Measurements from ENCODE around the gene NT5DC3. TPM values are rescaled to one million over a fixed set of nuclear protein-coding genes. Genes with fewer than 3 reads are reported as not detected.

Gene NT5DC3
- total RNA-seq, 3 donors from 2014 or later (not counting 1 experiment from before 2014, with no cell fraction given), result 1.1 to 2.1 (median 1.4) TPM

GRCh38 chr12:103736572-103736971 is 104.5 kb downstream of the NT5DC3 start:
- WGBS (ENCODE audit: insufficient coverage), result 100% methylated on average over 1 of the region's 1 CpG
- Histone ChIP-seq H3K4me3 (ENCODE audit: low read length) (no peak overlapping the region), H3K36me3 (ENCODE audit: control insufficient read depth, insufficient read depth, low read length) (no peaks in the 10 kb centered on the region), H3K9me3 (ENCODE audit: control insufficient read depth, insufficient read depth, low read length) (no peaks in the 10 kb centered on the region), H3K27ac (ENCODE audit: low read length) (no peak overlapping the region), H3K27me3 (ENCODE audit: control insufficient read depth, insufficient read depth, low read length) (no peaks in the 10 kb centered on the region), H3K4me1 (ENCODE audit: control insufficient read depth, insufficient read depth, low read length) (no peaks in the 10 kb centered on the region)
- TF ChIP-seq CTCF (IDR thresholded peaks at IDR 0.05), result no peak
- H3K9me3 Mint-ChIP-seq, result no peaks in the 10 kb centered on the region
- ATAC-seq (no peak), DNase-seq (no peak)
- H3K36me3 Mint-ChIP-seq, result no peaks in the 10 kb centered on the region
- intact Hi-C loops (cut with micrococcal nuclease), result no loop called here
- H3K4me3 Mint-ChIP-seq, result no peak overlapping the region
- H3K27ac Mint-ChIP-seq, result no peak overlapping the region
- no peaks in the 10 kb centered on the region for H3K4me1 Mint-ChIP-seq
- peaks cover 4 to 5% of the 10 kb centered on the region in 2 donors for H3K27me3 Mint-ChIP-seq (ENCODE audit: low read depth in 2 of 2)

GRCh38 chr12:103735291-103735690 is 105.7 kb downstream of the NT5DC3 start:
- Histone ChIP-seq H3K4me1 (ENCODE audit: control insufficient read depth, insufficient read depth, low read length) (no peaks in the 10 kb centered on the region), H3K36me3 (ENCODE audit: control insufficient read depth, insufficient read depth, low read length) (no peaks in the 10 kb centered on the region), H3K27me3 (ENCODE audit: control insufficient read depth, insufficient read depth, low read length) (no peaks in the 10 kb centered on the region), H3K27ac (ENCODE audit: low read length) (no peak overlapping the region), H3K4me3 (ENCODE audit: low read length) (no peak overlapping the region), H3K9me3 (ENCODE audit: control insufficient read depth, insufficient read depth, low read length) (no peaks in the 10 kb centered on the region)
- TF ChIP-seq CTCF (IDR thresholded peaks at IDR 0.05), result no peak
- H3K4me1 Mint-ChIP-seq, result no peaks in the 10 kb centered on the region
- H3K27ac Mint-ChIP-seq, result no peak overlapping the region
- ATAC-seq (no peak), DNase-seq (no peak)
- H3K4me3 Mint-ChIP-seq, result no peak overlapping the region
- H3K36me3 Mint-ChIP-seq, result no peaks in the 10 kb centered on the region
- intact Hi-C loops (cut with micrococcal nuclease), result no loop called here
- peaks cover 5 to 8% of the 10 kb centered on the region in 2 donors for H3K27me3 Mint-ChIP-seq (ENCODE audit: low read depth in 2 of 2)
- 89% methylated on average over 8 of the region's 8 CpGs for WGBS (ENCODE audit: insufficient coverage)
- H3K9me3 Mint-ChIP-seq, result no peaks in the 10 kb centered on the region

GRCh38 chr12:103734863-103735262 is 106.2 kb downstream of the NT5DC3 start:
- Mint-ChIP-seq H3K9me3 (no peaks in the 10 kb centered on the region), H3K36me3 (no peaks in the 10 kb centered on the region), H3K27ac (no peak overlapping the region), H3K4me3 (no peak overlapping the region), H3K4me1 (no peaks in the 10 kb centered on the region), H3K27me3 (ENCODE audit: low read depth in 2 of 2) (peaks cover 4 to 8% of the 10 kb centered on the region in 2 donors)
- intact Hi-C loops (cut with micrococcal nuclease), result no loop called here
- Histone ChIP-seq H3K27me3 (ENCODE audit: control insufficient read depth, insufficient read depth, low read length) (no peaks in the 10 kb centered on the region), H3K4me3 (ENCODE audit: low read length) (no peak overlapping the region), H3K4me1 (ENCODE audit: control insufficient read depth, insufficient read depth, low read length) (no peaks in the 10 kb centered on the region), H3K36me3 (ENCODE audit: control insufficient read depth, insufficient read depth, low read length) (no peaks in the 10 kb centered on the region), H3K9me3 (ENCODE audit: control insufficient read depth, insufficient read depth, low read length) (no peaks in the 10 kb centered on the region), H3K27ac (ENCODE audit: low read length) (no peak overlapping the region)
- ATAC-seq (no peak), DNase-seq (no peak)
- no peak for TF ChIP-seq CTCF (IDR thresholded peaks at IDR 0.05)
- WGBS (ENCODE audit: insufficient coverage), result 81% methylated on average over 1 of the region's 2 CpGs

DNA sequence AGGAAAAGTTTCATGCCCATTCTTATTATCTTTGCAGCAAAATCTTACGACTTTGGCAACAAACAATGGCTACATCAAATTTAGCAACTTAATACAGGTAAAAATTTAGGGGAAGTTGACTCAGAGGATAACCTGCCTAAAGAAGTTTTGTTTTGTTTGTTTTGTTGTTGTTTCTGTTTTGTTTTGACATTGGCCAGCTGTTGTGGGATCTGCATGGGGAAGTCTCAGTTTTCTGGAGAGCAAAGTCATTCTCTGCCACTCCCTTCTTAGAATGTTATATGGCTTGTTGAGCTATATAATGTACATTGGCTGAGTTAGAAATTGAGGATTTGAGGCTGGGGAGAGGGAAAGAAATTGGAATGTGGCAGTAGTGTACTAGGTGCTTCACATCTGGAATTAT is 109.5 kb downstream of the NT5DC3 start:
- no CpG with 5 or more reads among the region's 1 CpG for WGBS (ENCODE audit: insufficient coverage)
- Histone ChIP-seq H3K27me3 (ENCODE audit: control insufficient read depth, insufficient read depth, low read length) (no peaks in the 10 kb centered on the region), H3K36me3 (ENCODE audit: control insufficient read depth, insufficient read depth, low read length) (no peaks in the 10 kb centered on the region), H3K4me3 (ENCODE audit: low read length) (no peak overlapping the region), H3K9me3 (ENCODE audit: control insufficient read depth, insufficient read depth, low read length) (no peaks in the 10 kb centered on the region), H3K27ac (ENCODE audit: low read length) (no peak overlapping the region), H3K4me1 (ENCODE audit: control insufficient read depth, insufficient read depth, low read length) (no peaks in the 10 kb centered on the region)
- H3K27me3 Mint-ChIP-seq (ENCODE audit: low read depth in 2 of 2), result peaks cover 4 to 8% of the 10 kb centered on the region in 2 donors
- no peaks in the 10 kb centered on the region for H3K9me3 Mint-ChIP-seq
- ATAC-seq, result no peak
- no peak overlapping the region for H3K4me3 Mint-ChIP-seq
- H3K36me3 Mint-ChIP-seq, result no peaks in the 10 kb centered on the region
- no peak for TF ChIP-seq CTCF (IDR thresholded peaks at IDR 0.05)
- no peak for DNase-seq
- no peaks in the 10 kb centered on the region for H3K4me1 Mint-ChIP-seq
- intact Hi-C loops (cut with micrococcal nuclease), result no loop called here
- H3K27ac Mint-ChIP-seq, result no peak overlapping the region
